GM18909 (cell line): ENCODE data around the gene RWDD3.

Source experiments
- ATAC-seq: cut with Tn5 transposase; IDR thresholded peaks from one replicate; pipeline ENCODE4 v1.9.1; 2021; ENCODE audit warnings: mild to moderate bottlenecking; ENCODE audit not compliant: unreplicated experiment, poor library complexity

Gene RWDD3

DNA sequence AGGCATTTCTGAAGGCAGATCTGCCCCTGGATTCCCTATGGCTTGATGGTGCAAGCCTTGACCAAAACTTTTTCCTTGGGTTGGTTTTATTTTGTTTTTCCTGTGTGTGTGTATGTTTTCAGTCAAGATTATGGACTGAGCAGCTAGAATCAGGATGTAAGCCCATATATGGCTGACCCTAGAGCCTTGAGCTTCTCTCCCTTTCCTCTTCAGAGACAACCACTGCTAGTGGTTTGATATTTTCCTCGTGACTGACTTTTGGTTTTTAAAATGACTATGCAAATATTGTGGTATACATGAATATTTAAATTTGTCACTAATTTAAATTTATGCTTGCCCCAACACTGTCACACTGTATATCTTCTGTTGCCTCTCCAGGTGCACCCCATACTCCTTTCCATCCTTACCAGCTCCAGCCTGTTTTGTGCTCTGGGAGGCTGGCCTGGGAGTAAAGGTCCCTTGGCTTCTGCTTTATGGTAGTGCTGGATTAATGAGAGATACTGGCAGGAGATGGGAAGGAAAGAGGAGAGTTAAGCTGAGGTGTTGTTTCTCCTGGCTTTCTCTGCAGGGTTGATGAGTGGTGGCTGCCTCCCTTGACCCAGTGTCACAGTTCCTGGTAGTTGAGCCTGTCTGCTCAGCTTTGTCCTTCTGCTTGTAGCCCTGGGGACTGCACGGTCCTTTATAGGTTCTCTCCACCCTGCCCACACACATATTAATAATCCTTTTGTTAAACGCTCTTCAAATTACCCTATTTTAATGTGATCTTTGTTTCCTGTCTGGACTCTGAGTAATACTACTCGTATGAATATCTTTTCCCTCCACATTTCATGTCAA is 44.4 kb downstream of the RWDD3 start:
- ATAC-seq = peak; percentile 77

DNA sequence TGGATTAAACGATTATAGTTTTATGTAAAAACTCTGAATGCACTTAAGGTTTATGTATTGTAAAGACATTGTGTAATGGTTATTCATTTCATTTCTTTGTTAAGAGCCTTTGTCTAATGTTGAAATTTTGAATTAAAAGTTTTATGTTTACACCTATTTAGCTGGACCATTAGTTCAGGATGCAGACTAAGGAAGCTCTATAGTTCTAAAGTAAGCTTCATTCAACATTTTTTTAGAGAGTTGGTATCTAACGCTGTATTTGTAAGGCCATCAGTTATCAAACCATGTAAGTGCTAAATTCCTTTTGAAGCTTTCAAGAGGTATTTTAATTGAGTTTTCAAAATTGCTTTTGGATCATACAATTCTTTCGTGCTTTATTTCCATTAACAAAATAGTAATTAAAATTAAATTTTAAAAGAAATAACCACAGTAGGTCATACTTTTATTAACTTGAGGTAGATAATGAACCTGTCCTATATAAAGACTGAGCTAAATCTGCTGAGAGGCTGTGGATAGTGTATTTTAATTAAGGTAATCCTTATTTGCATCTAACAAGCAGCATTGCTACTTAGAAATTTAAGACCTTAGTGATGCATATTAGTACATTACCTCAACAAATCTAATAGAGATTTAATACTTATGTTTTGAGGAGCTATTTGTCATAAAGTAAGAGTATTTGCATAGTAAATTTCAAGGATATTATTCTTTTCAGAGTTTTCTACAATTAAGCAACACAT is 47.9 kb downstream of the RWDD3 start:
- no peak for ATAC-seq

DNA sequence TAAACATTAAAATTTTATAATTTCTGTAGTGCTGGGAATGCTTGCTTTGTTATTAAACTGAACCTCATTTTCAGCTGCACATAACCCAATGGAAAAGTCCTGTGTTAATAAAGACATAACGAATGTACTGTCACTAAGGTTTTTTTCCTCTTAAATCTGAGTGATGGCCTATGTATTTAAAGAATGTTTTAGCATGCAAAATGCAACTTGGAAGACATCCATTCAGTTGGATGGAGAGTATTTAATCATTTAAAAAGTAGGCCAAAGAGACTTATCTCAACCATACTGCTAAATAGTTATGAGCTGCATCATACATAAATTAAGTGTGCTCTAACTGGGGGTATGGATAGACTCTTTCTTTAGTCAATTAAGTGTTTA is 48.5 kb downstream of the RWDD3 start:
- ATAC-seq = no peak

DNA sequence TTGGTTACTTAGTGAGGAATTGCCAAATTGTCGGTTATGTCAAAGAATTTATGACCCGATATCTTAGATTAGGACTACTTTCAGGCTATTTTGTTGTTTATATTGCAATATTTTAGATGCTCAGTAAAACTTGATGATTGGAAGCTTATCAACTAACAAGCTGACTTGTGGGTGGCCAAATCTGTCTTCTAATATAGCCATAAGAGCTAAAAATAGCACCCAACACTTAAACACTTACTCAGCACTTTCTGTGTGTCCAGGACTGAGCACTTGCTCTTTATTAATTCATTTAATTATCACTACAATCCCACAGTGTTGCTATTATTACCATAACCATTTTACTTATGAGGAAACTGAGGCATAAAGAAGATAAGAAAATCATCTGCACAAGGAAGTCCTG is 50.4 kb downstream of the RWDD3 start:
- ATAC-seq = no peak

DNA sequence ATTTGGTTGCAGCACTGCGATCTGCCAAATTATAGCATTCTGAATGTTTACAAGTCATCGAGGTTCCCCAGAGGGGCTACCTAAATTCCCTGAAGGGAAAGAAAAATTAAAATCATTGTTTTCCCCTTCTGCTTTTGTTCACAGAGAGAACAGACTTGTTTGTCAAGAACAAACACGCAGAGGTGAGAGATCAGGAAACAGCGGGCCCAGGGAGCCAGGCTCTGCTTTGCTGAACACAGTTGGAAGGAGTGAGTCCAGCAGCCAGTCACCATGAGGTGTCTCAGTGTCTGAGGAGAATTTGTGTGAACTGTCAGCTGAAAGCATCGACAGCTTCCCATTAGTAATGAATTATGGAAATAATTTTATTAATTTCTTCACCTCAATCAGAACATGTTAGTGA is 52.5 kb downstream of the RWDD3 start:
- no peak for ATAC-seq

DNA sequence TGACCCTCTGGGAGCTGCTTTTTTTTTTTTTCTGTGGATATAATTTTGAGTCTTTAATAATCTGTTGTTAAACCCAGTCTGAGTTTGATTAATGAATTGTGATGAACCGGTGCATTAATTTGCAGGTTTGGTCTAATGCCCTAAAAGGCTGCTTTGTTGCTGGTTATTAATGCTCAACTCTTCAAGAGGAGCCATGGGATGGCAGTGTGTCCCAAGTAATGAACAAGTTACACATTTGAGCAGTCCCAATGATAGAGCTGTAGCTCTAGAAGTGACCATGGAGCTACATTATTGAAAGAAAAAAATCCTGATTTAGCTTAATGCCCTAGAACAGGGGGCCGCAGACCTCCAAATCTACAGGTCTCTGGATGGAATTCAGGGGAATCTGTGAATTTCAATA is 53.1 kb downstream of the RWDD3 start:
- no peak for ATAC-seq

DNA sequence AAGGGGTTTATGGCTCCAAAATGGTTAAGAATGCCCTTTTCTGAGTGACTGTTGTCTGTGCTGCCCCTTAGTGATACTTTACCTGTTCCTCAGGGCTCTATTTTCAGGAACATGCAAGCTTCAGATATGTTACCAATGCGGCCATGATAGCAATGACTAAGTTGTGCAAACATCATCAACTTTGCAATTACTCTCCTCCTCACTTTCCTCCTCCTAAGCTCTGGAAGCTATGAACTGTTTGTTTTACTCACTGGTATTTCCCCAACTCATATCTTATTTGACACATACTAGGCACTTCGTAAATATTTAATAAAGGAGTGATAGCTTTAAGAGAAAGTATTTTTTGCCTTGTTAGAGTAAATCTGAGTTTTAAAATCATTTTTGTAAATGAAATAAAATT is 53.8 kb downstream of the RWDD3 start:
- ATAC-seq = no peak
